Right lobe of liver (tissue), 4 donors: ENCODE measurements around the gene BBX.

ENCODE experiments used
- CTCF ChIP-seq, 4 donors: fragments of 200-600 bp in 3 of 4; fragments of 450-650 bp in 1 of 4; IDR thresholded peaks; one replicate each; pipeline versions ENCODE4 v1.5.1 to v1.8.0; 2016 to 2022; ENCODE audit warnings: antibody characterized with exemption in 4 of 4, mild to moderate bottlenecking in 2 of 4
- POLR2A ChIP-seq: fragments of 450-650 bp; IDR thresholded peaks from one replicate; pipeline ENCODE4 v1.6.1; 2017; ENCODE audit warnings: antibody characterized with exemption, mild to moderate bottlenecking
- donor health status: DM: no; HTN: no; CAD: no.
- donor health status: DM: no; HTN: no; CAD: no.
- donor health status: DM: no; HTN: yes; CAD: no.

DNA sequence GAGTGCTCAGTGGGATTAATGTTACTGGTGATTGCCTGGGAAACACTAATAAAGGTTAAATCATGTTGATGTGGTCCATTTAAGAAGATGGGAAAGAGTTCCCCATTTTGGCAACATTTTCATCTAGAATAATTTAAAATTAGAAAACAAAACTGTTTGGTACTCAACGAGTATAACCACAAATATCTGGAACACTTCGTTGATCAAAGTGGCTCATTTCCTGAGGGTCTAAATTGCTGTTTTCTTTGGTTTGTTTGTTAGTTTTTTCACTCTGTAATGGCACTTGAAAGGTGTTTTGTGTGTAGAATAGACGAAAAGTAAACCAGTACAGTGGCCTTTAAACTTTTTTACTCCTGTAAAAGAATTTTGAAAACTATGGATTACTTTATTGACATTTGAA is 73.9 kb downstream of the BBX start:
- TF ChIP-seq CTCF (IDR thresholded peaks at IDR 0.05) (no peak), POLR2A (no peak)
